NCI-H128 (cell line): Measurements from ENCODE around the gene MAU2.
A peak's percentile ranks its signal among the peaks of the same experiment; 100 is the strongest.
"Not testable (repeated sequence)": the region's sequence is repeated elsewhere in the genome, so short reads cannot be mapped to it uniquely, and the experiment has no call there.

Experiments used
- DNase-seq: peaks from one replicate; lab custom pipeline; 2025; ENCODE audit not compliant: unreplicated experiment; lab: John Stamatoyannopoulos, UW

The MAU2 gene

DNA sequence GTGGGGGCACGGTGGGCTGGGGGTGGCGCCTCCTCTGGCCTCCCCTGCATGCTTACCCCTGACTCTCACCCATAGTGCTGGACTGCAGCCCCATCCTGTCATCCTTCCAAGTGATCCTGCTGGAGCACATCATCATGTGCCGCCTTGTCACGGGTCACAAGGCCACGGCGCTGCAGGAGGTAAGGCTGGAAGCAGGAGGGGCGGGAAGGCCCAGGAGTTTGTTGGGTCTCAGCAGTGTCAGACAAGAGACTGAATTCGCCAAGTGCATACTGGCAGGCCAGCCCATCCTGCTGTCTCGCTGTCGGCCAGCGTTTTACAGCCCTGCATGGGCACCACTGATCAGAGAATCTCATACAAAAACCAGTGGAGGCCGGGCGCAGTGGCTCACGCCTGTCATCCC, 23.1 kb downstream of the MAU2 start:
- DNase-seq, result no peak

DNA sequence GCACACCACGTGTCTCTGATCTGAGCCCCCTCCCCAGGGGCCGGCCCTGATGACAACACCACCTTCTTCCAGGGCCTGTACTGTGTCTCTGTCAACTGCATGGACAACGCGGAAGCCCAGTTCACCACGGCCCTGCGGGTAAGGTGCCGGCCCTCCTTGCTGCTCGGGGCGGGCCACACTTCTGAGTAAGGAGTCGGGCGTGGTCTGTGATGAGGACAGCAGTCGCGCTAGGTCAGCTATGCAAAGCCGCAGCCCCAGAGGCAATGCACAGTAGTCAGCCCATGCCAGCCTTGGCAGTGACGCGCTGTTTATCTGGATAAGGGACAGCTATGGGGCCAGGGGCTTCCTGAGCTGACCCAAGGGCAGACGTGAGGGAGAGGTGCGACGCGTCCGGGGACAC, 24.6 kb downstream of the MAU2 start:
- no peak for DNase-seq

DNA sequence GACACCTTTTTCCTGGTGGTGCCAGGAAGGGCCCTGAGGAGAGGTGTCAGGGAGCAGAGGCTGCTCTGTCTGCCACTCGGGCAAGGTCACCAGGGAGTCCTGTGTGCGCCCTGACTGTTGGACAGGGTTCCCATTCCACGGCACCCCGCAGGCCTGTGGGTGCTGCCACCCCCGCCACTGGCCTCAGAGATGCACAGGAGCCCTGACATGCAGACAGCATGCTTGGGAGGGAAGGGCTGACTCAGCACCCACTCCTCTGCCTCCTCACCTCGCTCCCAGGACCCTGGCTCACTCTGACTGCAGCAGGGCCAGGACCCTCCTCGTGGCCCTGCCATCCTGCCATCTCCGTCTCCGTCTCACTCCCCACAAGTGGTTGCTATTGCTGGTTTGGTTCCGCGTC, 25.3 kb downstream of the MAU2 start:
- DNase-seq, result no peak

- DNase-seq, result no peak
Observed at GRCh38 chr19:19347401-19348110, 26.9 kb downstream of the MAU2 start.

DNA sequence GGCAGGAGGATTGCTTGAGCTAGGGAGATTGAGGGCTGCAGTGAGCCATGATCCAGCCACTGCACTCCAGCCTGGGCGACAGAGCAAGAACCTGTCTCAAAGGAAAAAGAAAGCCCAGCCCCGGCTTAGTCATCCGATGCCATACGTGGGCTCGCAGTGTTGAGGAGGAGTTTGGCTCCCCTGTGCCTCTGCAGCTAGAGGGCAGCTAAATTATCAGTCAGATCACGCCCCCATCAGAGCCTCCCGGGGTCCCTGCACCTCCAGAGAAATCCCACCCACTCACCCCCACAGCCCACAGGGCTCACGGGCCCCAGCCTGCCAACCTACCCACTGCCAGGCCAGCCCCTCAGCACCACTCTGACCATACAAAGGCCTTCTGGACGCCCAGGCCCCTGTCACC, 27.6 kb downstream of the MAU2 start:
- DNase-seq, result no peak

DNA sequence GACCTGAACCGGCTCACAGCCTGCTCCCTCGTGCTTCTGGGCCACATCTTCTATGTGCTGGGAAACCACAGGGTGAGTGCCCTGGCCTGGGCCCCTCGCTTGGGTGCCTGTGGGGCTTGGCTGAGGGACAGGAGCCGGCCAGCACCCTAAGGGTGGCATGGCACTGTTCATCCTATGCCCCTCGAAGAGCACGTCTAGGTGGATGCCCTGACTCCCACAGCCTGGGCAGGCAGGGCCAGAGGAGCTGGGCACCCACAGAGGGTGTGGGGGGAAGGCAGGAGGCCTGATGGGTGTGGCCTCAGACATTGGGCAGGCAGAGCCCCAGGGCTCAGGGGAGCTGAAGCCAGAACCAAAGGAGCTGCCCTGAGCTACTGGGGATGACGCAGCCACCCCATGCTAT, 28.7 kb downstream of the MAU2 start:
- DNase-seq, result no peak

DNA sequence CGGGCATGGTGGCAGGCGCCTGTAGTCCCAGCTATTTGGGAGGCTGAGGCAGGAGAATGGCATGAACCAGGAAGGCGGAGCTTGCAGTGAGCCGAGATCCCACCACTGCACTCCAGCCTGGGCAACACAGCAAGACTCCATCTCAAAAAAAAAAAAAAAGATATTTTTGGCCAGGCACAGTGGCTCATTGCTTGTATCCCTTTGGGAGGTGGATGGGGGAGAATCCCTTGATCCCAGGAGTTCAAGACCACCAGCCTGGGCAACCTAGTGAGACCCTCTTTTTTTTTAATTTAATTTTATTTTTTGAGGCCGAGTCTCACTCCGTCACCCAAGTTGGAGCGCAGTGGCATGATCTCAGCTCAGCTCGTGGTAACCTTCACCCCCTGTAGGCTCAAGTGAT, 30.1 kb downstream of the MAU2 start:
- not testable (repeated sequence) for DNase-seq

DNA sequence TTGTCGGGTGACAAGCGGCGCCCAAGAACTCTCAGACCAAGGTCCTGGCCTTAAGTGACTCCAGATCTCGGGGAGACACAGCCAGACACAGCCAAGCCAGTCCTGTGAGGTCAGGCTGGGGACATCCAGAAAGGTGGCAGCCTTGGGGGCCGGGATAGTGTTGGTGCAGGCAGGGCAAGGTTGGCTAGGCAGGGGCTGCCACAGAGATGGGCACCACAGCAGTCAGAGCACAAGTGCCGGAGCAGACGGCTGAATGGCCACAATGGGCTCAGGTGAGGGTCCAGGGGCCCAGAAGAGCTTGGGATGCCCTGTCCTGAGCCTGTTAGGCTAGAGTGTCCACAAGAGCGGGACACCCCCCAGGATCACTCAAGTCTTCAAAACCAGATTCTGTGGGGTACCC, 32.2 kb downstream of the MAU2 start:
- no peak for DNase-seq

GRCh38 chr19:19354007-19354406, 33.4 kb downstream of the MAU2 start:
- no peak for DNase-seq

GRCh38 chr19:19354932-19355331, 34.3 kb downstream of the MAU2 start:
- DNase-seq, result no peak

- no peak for DNase-seq
Observed at GRCh38 chr19:19355606-19356139, 35.0 kb downstream of the MAU2 start.

GRCh38 chr19:19356500-19356899, 35.9 kb downstream of the MAU2 start:
- DNase-seq, result no peak

DNA sequence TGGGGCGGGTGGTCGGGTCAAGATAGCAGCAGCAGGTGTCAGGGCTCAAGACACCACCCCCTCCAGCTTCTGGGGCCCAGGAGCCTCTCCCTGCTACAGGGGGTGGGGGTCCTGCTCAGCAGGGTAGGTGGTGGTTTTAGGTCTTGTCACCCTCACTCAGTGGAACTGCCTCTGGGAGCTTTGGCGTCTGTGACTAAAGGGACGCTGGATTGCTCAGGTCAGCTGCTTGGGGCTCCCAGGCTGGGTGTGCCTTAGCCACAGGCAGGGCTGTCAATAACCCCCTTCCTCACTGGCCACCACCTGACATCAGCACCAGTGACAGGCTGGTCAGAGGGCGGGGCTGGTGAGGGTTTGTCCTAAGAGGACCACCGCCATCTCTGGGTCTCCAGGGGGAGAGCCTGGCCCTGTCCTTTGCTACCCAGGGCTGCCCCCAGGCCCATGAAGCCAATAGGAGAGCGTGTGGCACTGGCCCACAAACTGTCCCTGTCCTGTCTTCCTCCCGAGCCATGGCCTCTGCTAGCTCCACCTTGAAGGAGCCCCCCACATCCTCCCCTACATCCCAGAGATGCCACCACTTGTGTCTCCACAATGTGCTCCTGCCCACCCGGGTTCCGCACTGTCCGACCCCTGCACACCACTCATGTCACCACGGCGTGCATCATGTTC, 36.4 kb downstream of the MAU2 start:
- no peak for DNase-seq

- peak; percentile 5 for DNase-seq
Observed at GRCh38 chr19:19361075-19361594, 40.5 kb downstream of the MAU2 start.

- no peak for DNase-seq
Observed at GRCh38 chr19:19362075-19362474, 41.4 kb downstream of the MAU2 start.

DNA sequence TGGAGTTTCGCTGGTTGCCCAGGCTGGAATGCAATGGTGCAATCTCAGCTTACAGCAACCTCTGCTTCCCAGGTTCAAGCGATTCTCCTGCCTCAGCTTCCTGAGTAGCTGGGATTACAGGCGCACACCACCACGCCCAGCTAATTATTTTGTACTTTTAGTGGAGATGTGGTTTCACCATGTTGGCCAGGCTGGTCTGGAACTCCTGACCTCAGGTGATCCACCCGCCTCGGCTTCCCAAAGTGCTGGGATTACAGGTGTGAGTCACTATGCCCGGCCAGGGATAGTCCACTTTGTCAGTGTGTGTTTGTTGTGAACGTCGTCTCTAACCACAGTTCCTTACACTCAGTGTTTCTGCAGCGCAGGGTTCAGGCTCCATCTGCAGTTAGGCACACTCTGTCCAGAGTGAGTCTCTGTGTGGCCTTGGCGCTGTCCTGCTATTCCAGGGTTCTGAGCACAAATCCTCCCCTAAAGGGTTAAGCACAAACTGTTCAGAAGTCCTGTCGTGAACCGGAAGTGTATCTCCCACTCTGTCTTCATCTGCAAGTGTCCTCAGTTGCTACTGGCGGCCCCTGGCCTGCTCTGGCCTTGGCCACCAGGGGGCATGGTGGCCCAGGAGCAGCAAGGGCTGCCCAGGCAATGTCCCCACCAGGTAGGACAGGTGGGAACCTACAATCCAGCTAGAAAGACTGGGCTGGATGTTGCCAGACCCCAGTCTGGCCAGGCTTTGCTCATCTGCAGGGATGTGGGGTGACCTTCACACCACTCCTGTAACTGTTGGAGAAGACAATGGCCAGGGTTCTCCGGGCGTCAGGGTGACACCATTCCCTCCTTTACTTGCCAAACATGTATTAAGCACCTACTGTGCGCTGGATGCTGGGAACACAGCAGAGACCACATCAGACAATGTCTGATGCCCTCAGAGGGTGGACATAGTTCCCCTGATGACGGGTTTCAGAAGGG, 46.1 kb downstream of the MAU2 start:
- DNase-seq, result peak; percentile 8

DNA sequence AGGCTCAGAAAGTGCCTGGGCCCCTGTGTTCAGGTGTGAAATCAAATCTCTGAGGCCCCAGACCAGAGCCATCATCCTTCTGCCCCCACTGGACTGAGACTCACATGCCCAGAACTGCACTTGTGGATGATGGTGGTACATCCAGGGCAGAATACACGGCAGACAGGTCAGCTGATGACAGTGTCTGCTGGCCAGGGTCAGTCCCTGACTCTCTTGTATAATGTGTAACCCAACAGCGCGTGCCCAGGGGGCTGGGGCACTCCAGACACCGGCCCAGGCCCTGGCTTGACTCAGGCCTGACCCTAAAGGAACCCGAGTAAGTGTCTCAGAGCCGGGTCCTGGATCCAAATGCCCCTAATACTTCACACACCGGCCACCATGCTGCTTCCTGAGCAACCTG, 47.5 kb downstream of the MAU2 start:
- DNase-seq, result no peak

DNA sequence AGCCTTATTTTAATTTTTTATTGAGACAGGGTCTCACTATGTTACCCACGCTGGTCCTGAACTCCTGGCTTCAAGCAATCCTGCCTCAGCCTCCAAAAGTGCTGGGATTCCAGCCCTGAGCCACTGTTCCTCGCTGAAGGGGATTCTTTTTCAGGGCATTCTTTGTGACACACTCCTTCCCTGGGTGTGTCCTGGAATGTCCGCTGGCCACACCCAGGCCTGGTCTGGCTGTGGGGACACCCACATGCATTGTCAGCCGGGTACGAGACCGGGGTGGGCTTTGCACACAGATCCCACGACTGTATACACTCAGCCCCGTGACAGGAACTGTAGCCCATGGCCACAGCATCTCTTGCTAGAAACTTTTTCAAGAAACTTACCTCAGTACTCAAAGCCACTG, 50.4 kb downstream of the MAU2 start:
- no peak for DNase-seq

DNA sequence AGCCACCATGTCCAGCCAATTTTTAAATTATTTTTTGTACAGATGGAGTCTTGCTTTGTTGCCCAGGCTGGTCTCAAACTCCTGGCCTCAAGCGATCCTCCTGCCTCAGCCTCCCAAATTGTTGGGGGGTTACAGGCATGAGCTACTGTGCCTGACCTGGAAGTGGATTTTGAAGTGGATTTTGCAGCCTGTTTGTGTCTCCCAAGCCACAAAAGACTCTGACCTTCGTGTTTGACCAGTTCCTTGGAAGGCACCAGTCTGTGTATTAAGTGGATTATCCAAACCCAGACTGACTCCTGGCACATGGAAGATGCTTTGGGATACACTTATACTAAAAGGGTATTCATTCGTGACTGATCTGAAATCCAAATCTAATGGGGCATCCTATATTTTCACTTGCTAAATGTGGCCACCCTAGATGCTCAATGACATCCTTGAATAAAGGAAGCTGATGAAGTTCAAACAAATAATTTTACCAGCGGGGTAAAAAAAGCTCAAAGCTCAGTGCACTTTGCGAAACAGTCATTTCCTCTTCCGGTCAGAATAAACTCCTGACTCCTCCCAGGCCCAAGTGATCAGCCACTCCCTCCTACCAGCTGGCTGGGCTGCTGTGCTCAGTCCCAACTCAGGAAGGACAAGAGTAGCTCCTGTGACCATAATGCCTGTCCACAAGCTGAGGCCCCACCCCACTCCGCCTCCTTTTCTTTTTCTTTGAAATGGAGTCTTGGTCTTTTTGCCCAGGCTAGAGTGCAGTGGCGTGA, 52.2 kb downstream of the MAU2 start:
- no peak for DNase-seq

DNA sequence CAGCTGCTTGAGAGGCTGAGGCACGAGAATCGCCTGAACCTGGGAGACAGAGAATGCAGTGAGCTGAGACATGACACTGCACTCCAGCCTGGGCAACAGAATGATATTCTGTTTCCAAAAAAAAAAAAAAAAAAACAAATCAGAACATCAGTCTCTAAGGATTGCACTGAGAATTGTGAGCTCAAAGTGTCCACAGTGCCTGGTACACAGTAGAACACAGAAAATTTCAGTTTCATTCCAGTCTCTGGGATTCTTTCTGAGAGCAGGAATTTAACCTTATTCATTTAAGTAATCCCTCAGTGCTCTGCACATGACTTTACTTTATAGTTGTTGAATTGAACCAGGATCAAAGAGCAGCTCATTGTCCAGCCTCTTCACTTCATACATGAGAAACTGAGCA, 58.9 kb downstream of the MAU2 start:
- no peak for DNase-seq

DNA sequence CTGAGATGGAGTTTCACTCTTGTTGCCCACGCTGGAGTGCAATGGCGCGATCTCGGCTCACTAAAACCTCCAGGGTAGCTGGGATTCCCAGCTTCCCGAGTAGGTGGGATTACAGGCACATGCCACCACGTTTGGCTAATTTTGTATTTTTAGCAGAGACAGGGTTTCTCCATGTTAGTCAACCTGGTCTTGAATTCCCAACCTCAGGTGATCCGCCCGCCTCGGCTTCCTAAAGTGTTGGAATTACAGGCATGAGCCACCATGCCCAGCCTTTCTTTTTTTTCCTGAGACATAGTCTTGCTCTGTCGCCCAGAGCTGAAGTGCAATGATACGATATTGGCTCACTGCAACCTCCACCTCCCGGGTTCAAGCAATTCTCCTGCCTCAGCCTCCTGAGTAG, 59.7 kb downstream of the MAU2 start:
- not testable (repeated sequence) for DNase-seq
